Gastroesophageal sphincter (tissue), 4 donors: Measurements from ENCODE around the gene CMSS1. TPM values are rescaled to one million over a fixed set of nuclear protein-coding genes. Genes with fewer than 3 reads are reported as not detected.

Experiments used
- ATAC-seq: fragments of 150-250 bp; one replicate; pipeline ENCODE4 v1.9.1; 2016; ENCODE audit warnings: mild to moderate bottlenecking, moderate library complexity
- H3K27ac ChIP-seq, 4 donors: fragments of 200-600 bp; sonication (generic) in 3 of 4; 1 replicate in 3 of 4; 2 replicates in 1 of 4; pipeline ENCODE4 v1.5.1; 2016 to 2019
- H3K27me3 ChIP-seq: fragments of 200-600 bp; sonication (generic); one replicate; pipeline ENCODE4 v1.5.1; 2019
- H3K36me3 ChIP-seq, 2 donors: fragments of 200-600 bp; sonication (generic); one replicate each; pipeline ENCODE4 v1.5.1; 2019; ENCODE audit warnings: control low read depth in 1 of 2
- H3K4me1 ChIP-seq, 3 donors: fragments of 200-600 bp; sonication (generic); 1 replicate in 2 of 3; 2 replicates in 1 of 3; pipeline ENCODE4 v1.5.1; 2016 to 2019; ENCODE audit warnings: control low read depth in 2 of 3
- H3K4me3 ChIP-seq, 2 donors: fragments of 200-600 bp; sonication (generic); one replicate each; pipeline ENCODE4 v1.5.1; 2019; ENCODE audit warnings: mild to moderate bottlenecking in 1 of 2, moderate library complexity in 1 of 2
- H3K9me3 ChIP-seq, 3 donors: fragments of 200-600 bp; sonication (generic); one replicate each; pipeline ENCODE4 v1.5.1; 2017 to 2019; ENCODE audit warnings: control low read depth in 2 of 3
- EP300 ChIP-seq: sonication (generic); formaldehyde crosslinking; IDR thresholded peaks from one replicate; pipeline ENCODE4 v1.6.1; 2017; ENCODE audit warnings: antibody characterized with exemption, mild to moderate bottlenecking
- POLR2A ChIP-seq, 2 donors: fragments of 450-650 bp; IDR thresholded peaks; one replicate each; pipeline ENCODE4 v1.6.1; 2017; ENCODE audit warnings: antibody characterized with exemption in 2 of 2, mild to moderate bottlenecking in 2 of 2, moderate library complexity in 1 of 2
- POLR2AphosphoS5 ChIP-seq: sonication (generic); formaldehyde crosslinking; IDR thresholded peaks from one replicate; pipeline ENCODE4 v1.6.1; 2017; ENCODE audit warnings: antibody characterized with exemption
- whole genome bisulfite sequencing, 2 donors: methylation state at CpG; one replicate each; pipeline ENCODE4 v1.1.5; 2018; ENCODE audit warnings: low coverage in 1 of 2; 5-methylcytosine and 5-hydroxymethylcytosine counted together
- total RNA-seq, 4 donors: library from RNA; depleted of rRNA; stranded (reverse); fragments of >200 nt; gene quantifications; one replicate each; pipeline ENCODE4 v1.1.0, GENCODE V29; 2016
- TF ChIP-seq, protein P1 (sequence below), 4 experiments: fragments of 200-600 bp in 2 of 4; fragments of 450-650 bp in 2 of 4; sonication (generic) in 1 of 4; IDR thresholded peaks; one replicate each; pipeline ENCODE4 v1.5.1; 2017 to 2019; ENCODE audit warnings: antibody characterized with exemption in 4 of 4, mild to moderate bottlenecking in 2 of 4, moderate library complexity in 2 of 4

Gene CMSS1
- total RNA-seq, 4 donors from 2014 or later = 15.2 to 20.8 (median 16.6) TPM

DNA sequence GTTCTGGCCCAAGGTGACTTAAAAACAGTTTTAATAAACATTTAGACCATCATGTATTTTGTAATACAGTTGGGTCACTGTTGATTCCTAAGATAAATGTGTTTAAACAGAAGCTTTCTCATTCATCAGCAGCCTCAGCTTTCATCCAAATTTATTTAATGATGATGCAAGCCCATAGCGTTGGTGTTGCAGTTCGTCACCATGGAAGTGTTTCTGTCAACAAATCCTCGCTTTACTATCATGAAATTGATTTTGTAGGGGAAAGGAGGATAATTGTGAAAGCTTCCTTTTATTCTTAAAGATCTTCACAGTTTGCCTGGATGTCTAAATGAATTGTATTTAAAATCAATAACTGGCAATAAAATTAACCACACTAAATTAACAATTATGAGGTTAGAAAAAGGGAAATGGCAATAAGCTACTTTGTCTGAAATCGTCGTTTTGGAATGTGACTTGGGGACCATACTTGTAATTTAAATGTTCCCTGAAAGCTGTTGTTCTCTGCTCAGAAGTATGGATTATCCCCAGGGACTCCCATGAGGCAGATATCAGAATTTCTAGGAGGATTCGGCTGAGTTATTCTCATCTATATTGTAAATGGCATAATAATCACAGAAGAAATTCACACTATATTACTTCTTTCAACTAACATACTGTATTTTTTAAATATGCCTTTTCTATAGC, 29.0 kb downstream of the CMSS1 start:
- Histone ChIP-seq H3K4me1 (peaks cover 20 to 66% (median 23%) of the 10 kb centered on the region in 3 donors), H3K27me3 (no peaks in the 10 kb centered on the region), H3K4me3 (no peak overlapping the region), H3K27ac (peak overlapping the region; percentile 79 to 86 (median 82)), H3K36me3 (peaks cover 0 to 17% of the 10 kb centered on the region in 2 donors), H3K9me3 (peaks cover 0 to 20% (median 4%) of the 10 kb centered on the region in 3 donors)
- 3 to 8% methylated on average over 6 of the region's 6 CpGs for WGBS, 2 donors
- TF ChIP-seq POLR2A (IDR thresholded peaks at IDR 0.05) = no peak
- peak; percentile 80 for TF ChIP-seq POLR2AphosphoS5
- peak; percentile 3 for TF ChIP-seq EP300
- peak; percentile 81 for ATAC-seq

DNA sequence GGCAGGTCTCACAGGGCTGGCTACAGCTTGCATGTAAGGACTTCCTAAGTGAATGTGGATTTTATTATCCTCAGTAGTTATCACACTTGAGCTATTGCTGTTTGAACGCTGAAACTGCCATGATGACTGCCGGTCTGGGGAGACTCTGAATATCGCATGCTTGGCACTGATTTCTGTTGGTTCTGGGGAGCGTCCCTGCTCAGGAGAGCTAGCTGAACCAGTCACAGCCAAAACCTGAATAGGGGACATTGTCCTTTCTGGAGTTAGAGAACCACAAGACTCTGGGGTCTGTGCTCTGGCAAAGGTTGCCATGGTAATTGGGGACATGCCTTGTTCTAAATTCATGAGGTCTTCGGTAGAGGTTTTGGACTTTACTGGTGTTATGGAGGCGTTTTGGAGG, 30.8 kb downstream of the CMSS1 start:
- Histone ChIP-seq H3K27ac (peak overlapping the region; percentile 61 to 86 (median 77)), H3K9me3 (peaks cover 0 to 20% (median 4%) of the 10 kb centered on the region in 3 donors), H3K4me3 (no peak overlapping the region), H3K27me3 (no peaks in the 10 kb centered on the region), H3K36me3 (peaks cover 0 to 21% of the 10 kb centered on the region in 2 donors), H3K4me1 (peaks cover 20 to 64% (median 20%) of the 10 kb centered on the region in 3 donors)
- no peak for ATAC-seq
- 69 to 88% methylated on average over 1 to 6 of the region's 6 CpGs for WGBS, 2 donors
- TF ChIP-seq POLR2A (IDR thresholded peaks at IDR 0.05) (no peak), POLR2AphosphoS5 (no peak), EP300 (no peak)
- TF ChIP-seq, protein P1, sequence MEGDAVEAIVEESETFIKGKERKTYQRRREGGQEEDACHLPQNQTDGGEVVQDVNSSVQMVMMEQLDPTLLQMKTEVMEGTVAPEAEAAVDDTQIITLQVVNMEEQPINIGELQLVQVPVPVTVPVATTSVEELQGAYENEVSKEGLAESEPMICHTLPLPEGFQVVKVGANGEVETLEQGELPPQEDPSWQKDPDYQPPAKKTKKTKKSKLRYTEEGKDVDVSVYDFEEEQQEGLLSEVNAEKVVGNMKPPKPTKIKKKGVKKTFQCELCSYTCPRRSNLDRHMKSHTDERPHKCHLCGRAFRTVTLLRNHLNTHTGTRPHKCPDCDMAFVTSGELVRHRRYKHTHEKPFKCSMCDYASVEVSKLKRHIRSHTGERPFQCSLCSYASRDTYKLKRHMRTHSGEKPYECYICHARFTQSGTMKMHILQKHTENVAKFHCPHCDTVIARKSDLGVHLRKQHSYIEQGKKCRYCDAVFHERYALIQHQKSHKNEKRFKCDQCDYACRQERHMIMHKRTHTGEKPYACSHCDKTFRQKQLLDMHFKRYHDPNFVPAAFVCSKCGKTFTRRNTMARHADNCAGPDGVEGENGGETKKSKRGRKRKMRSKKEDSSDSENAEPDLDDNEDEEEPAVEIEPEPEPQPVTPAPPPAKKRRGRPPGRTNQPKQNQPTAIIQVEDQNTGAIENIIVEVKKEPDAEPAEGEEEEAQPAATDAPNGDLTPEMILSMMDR (IDR thresholded peaks at IDR 0.05) = no peak

DNA sequence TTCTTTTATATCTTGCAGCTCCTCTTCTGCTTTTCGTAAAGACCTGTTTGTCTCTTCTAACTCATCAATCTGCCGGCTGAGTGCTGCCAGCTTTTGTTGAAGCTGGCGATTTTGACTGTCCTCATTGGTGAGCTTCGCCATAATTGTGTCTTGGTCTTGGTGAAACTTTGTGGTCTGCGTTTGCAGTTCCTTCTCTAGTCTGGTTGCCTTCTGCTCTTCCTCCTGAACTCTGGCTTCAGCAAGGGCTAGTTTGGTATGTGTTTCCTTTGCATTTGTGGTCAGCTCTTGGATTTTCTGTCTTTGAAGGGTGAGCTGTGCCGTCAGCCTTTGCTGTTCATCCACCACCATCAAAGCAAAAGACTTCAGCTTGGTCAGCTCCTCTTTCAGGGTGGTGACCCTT, 32.9 kb downstream of the CMSS1 start:
- Histone ChIP-seq H3K27me3 (no peaks in the 10 kb centered on the region), H3K4me1 (peaks cover 3 to 56% (median 11%) of the 10 kb centered on the region in 3 donors), H3K4me3 (no peak overlapping the region), H3K9me3 (peaks cover 0 to 20% (median 4%) of the 10 kb centered on the region in 3 donors), H3K27ac (peak overlapping the region in 2 of 4 donors; percentile 21 to 32), H3K36me3 (peaks cover 0 to 25% of the 10 kb centered on the region in 2 donors)
- no peak for TF ChIP-seq EP300
- TF ChIP-seq POLR2A (IDR thresholded peaks at IDR 0.05) = no peak
- no peak for ATAC-seq
- 94 to 96% methylated on average over 4 of the region's 6 CpGs for WGBS, 2 donors

DNA sequence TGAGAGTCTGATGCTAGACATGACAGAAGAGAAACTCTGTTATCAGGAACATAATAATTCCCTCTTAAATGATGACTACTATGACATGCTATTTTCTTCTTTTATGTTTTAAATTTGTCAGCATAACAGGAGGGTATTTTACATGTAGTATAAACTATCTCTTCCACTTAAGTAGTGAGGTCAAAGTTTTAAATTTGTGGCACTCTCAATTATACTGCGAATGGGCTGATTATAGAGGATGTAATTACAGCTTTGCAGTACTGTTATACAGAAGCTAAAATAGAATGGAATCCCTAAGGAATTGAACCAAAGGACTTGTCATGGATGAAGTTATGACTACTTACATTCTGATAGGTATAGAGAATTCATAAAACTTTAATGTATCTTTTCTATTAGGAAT, 34.3 kb downstream of the CMSS1 start:
- 75 to 80% methylated on average over 1 of the region's 1 CpG for WGBS, 2 donors
- Histone ChIP-seq H3K9me3 (peaks cover 0 to 20% (median 4%) of the 10 kb centered on the region in 3 donors), H3K27ac (peak overlapping the region in 3 of 4 donors; percentile 2 to 32 (median 32)), H3K36me3 (peaks cover 0 to 25% of the 10 kb centered on the region in 2 donors), H3K27me3 (no peaks in the 10 kb centered on the region), H3K4me3 (no peak overlapping the region), H3K4me1 (peaks cover 0 to 56% (median 11%) of the 10 kb centered on the region in 3 donors)
- TF ChIP-seq, protein P1 (IDR thresholded peaks at IDR 0.05) = no peak
- TF ChIP-seq EP300 = no peak
- no peak for TF ChIP-seq POLR2A (IDR thresholded peaks at IDR 0.05)
- TF ChIP-seq POLR2AphosphoS5 = no peak
- no peak for ATAC-seq

DNA sequence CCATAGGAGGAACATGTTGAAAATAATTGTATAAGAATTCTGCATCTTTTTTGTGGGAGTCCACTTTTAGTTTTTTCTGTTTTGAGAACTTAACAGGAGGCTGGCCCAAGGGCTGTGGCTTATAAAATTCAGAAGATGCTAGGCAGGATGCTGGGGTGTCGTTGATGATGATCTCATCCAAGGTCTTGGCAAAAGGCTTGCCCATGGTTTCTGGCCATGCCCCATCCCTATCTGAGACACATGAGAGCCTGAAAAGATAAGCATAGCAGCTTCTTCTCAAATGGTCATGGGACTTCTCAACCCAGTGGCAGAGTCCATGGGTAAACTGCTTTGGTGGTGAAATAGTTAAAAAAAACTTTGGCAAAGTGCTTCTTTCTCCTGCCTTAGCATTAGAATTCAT, 35.2 kb downstream of the CMSS1 start:
- Histone ChIP-seq H3K4me3 (no peak overlapping the region), H3K4me1 (peaks cover 0 to 56% (median 13%) of the 10 kb centered on the region in 3 donors), H3K27ac (peak overlapping the region in 2 of 4 donors; percentile 12 to 36), H3K36me3 (peaks cover 0 to 26% of the 10 kb centered on the region in 2 donors), H3K9me3 (peaks cover 0 to 20% (median 4%) of the 10 kb centered on the region in 3 donors), H3K27me3 (no peaks in the 10 kb centered on the region)
- no peak for ATAC-seq
- 20 to 50% methylated on average over 1 of the region's 1 CpG for WGBS, 2 donors
- TF ChIP-seq POLR2AphosphoS5 (no peak), EP300 (no peak), POLR2A (IDR thresholded peaks at IDR 0.05) (no peak)
- TF ChIP-seq, protein P1 (IDR thresholded peaks at IDR 0.05) = no peak
